NCI-H128 (cell line): ENCODE data around the gene C17orf50.

Experiments used
- DNase-seq: peaks from one replicate; lab custom pipeline; 2025; ENCODE audit not compliant: unreplicated experiment; lab: John Stamatoyannopoulos, UW

C17orf50 gene

GRCh38 chr17:35809855-35810461 is 49.3 kb downstream of the C17orf50 start:
- DNase-seq = no peak

DNA sequence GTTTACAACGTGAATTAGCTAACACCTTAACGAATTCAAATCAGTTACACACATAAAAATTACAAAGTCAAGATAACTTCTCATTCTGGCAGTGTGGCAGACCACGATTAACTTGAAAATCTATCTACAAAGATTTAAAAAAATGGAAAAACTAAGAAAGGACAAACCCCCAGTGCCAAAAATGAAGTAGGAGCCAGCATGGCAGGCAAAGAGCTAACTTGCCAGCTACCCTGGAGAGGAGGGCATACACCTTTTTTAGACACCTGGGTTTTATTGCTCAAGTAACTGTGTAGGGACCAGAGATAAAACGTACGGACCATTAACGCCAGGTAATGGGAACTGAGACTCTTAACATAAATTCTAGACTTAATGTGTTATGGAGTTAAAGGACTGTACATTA is 51.1 kb downstream of the C17orf50 start:
- no peak for DNase-seq

- no peak for DNase-seq
Measured at GRCh38 chr17:35812456-35812855, 51.8 kb downstream of the C17orf50 start.
